WTC11 (cell line): ENCODE results near the gene LY9. TPM values are rescaled to one million over a fixed set of nuclear protein-coding genes. Genes with fewer than 3 reads are reported as not detected.

Experiments
- ATAC-seq: fragments of 200-7000 bp; cut with Tn5 transposase; 2 replicates; pipeline ENCODE4 v1.10.0; 2021; ENCODE audit warnings: mild to moderate bottlenecking, moderate library complexity
- CTCF ChIA-PET: fragments of 300-600 bp; sonication (Branson Sonifier 250); formaldehyde crosslinking; loops from one replicate; lab custom pipeline; 2021; ENCODE audit warnings: antibody characterized with exemption; lab: Charles Lee
- POLR2A ChIA-PET: fragments of 350-600 bp; sonication (Branson Sonifier 250); formaldehyde crosslinking; loops from one replicate; lab custom pipeline; 2021; ENCODE audit warnings: antibody characterized with exemption; lab: Charles Lee
- DNase-seq: peaks from one replicate; pipeline ENCODE4 v3.0.0; 2021; ENCODE audit warnings: low spot score
- H3K27ac Mint-ChIP-seq: 2 replicates; pipeline ENCODE4 v1.8.0; 2021; ENCODE audit warnings: mixed read lengths
- H3K27me3 Mint-ChIP-seq: 2 replicates; pipeline ENCODE4 v1.8.0; 2021; ENCODE audit warnings: low read depth, mild to moderate bottlenecking, moderate library complexity, mixed read lengths
- H3K36me3 Mint-ChIP-seq: 2 replicates; pipeline ENCODE4 v1.8.0; 2021; ENCODE audit warnings: mixed read lengths
- H3K4me1 Mint-ChIP-seq: 2 replicates; pipeline ENCODE4 v1.8.0; 2022; ENCODE audit warnings: mixed read lengths
- H3K4me3 Mint-ChIP-seq: 2 replicates; pipeline ENCODE4 v1.8.0; 2021; ENCODE audit warnings: mild to moderate bottlenecking, moderate library complexity, mixed read lengths
- H3K9me3 Mint-ChIP-seq: 2 replicates; pipeline ENCODE4 v1.8.0; 2021; ENCODE audit warnings: mixed read lengths
- AFF4 ChIP-seq: sonication (generic); formaldehyde crosslinking; IDR thresholded peaks from 2 replicates; pipeline ENCODE4 v1.8.1; 2023; ENCODE audit warnings: mild to moderate bottlenecking, missing genetic modification reagents, borderline replicate concordance
- ATF2 ChIP-seq: sonication (generic); formaldehyde crosslinking; IDR thresholded peaks from 2 replicates; pipeline ENCODE4 v1.8.1; 2022; ENCODE audit warnings: low read depth, missing genetic modification reagents, borderline replicate concordance
- CTCF ChIP-seq: fragments of 200-600 bp; IDR thresholded peaks from 2 replicates; pipeline ENCODE4 v1.8.0; 2022; ENCODE audit warnings: antibody characterized with exemption
- PREB ChIP-seq: sonication (generic); formaldehyde crosslinking; IDR thresholded peaks from 2 replicates; pipeline ENCODE4 v1.8.1; 2022; ENCODE audit warnings: mild to moderate bottlenecking, missing genetic modification reagents, moderate library complexity, borderline replicate concordance
- SMAD4 ChIP-seq: sonication (generic); formaldehyde crosslinking; IDR thresholded peaks from 2 replicates; pipeline ENCODE4 v1.8.0; 2022; ENCODE audit warnings: mild to moderate bottlenecking, missing genetic modification reagents
- ZMAT4 ChIP-seq: fragments of 250-450 bp; sonication (Bioruptor Pico); IDR thresholded peaks from 2 replicates; pipeline ENCODE4 v1.9.0; 2021; ENCODE audit warnings: mild to moderate bottlenecking
- ZNF219 ChIP-seq: sonication (generic); formaldehyde crosslinking; IDR thresholded peaks from 2 replicates; pipeline ENCODE4 v1.8.0; 2023; ENCODE audit warnings: missing genetic modification reagents, mild to moderate bottlenecking, borderline replicate concordance
- ZNF232 ChIP-seq: sonication (generic); formaldehyde crosslinking; IDR thresholded peaks from 2 replicates; pipeline ENCODE4 v1.8.0; 2022; ENCODE audit warnings: mild to moderate bottlenecking, missing genetic modification reagents
- ZNF263 ChIP-seq: sonication (generic); formaldehyde crosslinking; IDR thresholded peaks from 2 replicates; pipeline ENCODE4 v1.8.1; 2022; ENCODE audit warnings: low read depth, mild to moderate bottlenecking, moderate library complexity, missing genetic modification reagents
- ZNF396 ChIP-seq: fragments of 250-450 bp; sonication (Bioruptor Pico); IDR thresholded peaks from 2 replicates; pipeline ENCODE4 v1.8.0; 2021; ENCODE audit warnings: mild to moderate bottlenecking, moderate library complexity, borderline replicate concordance
- ZNF416 ChIP-seq: fragments of 250-450 bp; sonication (Bioruptor Pico); IDR thresholded peaks from 2 replicates; pipeline ENCODE4 v1.9.0; 2021; ENCODE audit warnings: mild to moderate bottlenecking, inconsistent platforms
- ZNF423 ChIP-seq: fragments of 250-450 bp; sonication (Bioruptor Pico); IDR thresholded peaks from 2 replicates; pipeline ENCODE4 v2.1.2; 2022; ENCODE audit warnings: mild to moderate bottlenecking, moderate library complexity
- total RNA-seq: library from RNA; stranded (reverse); gene quantifications from 3 replicates; pipeline ENCODE4 v1.2.3, GENCODE V29; 2021
- TF ChIP-seq, protein P1 (sequence below): sonication (generic); formaldehyde crosslinking; IDR thresholded peaks from 2 replicates; pipeline ENCODE4 v1.8.0; 2022; ENCODE audit warnings: missing genetic modification reagents
- TF ChIP-seq, protein P2 (sequence below): sonication (generic); formaldehyde crosslinking; IDR thresholded peaks from 2 replicates; pipeline ENCODE4 v1.8.1; 2023; ENCODE audit warnings: mild to moderate bottlenecking, missing genetic modification reagents, moderate library complexity
- TF ChIP-seq, protein P3 (sequence below): sonication (generic); formaldehyde crosslinking; IDR thresholded peaks from 2 replicates; pipeline ENCODE4 v1.8.1; 2023; ENCODE audit warnings: mild to moderate bottlenecking, missing genetic modification reagents

Gene LY9
- total RNA-seq, 1 experiment from 2014 or later = not detected

GRCh38 chr1:160780398-160780755 is 15.6 kb upstream of the LY9 start:
- TF ChIP-seq ATF2 (CRISPR knock-in tag) = no peak
- no peak for TF ChIP-seq AFF4 (CRISPR knock-in tag)
- TF ChIP-seq ZNF232 = no peak
- TF ChIP-seq ZNF423 = no peak
- TF ChIP-seq, protein P1, sequence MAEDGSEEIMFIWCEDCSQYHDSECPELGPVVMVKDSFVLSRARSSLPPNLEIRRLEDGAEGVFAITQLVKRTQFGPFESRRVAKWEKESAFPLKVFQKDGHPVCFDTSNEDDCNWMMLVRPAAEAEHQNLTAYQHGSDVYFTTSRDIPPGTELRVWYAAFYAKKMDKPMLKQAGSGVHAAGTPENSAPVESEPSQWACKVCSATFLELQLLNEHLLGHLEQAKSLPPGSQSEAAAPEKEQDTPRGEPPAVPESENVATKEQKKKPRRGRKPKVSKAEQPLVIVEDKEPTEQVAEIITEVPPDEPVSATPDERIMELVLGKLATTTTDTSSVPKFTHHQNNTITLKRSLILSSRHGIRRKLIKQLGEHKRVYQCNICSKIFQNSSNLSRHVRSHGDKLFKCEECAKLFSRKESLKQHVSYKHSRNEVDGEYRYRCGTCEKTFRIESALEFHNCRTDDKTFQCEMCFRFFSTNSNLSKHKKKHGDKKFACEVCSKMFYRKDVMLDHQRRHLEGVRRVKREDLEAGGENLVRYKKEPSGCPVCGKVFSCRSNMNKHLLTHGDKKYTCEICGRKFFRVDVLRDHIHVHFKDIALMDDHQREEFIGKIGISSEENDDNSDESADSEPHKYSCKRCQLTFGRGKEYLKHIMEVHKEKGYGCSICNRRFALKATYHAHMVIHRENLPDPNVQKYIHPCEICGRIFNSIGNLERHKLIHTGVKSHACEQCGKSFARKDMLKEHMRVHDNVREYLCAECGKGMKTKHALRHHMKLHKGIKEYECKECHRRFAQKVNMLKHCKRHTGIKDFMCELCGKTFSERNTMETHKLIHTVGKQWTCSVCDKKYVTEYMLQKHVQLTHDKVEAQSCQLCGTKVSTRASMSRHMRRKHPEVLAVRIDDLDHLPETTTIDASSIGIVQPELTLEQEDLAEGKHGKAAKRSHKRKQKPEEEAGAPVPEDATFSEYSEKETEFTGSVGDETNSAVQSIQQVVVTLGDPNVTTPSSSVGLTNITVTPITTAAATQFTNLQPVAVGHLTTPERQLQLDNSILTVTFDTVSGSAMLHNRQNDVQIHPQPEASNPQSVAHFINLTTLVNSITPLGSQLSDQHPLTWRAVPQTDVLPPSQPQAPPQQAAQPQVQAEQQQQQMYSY (CRISPR knock-in tag) = no peak
- TF ChIP-seq, protein P2, sequence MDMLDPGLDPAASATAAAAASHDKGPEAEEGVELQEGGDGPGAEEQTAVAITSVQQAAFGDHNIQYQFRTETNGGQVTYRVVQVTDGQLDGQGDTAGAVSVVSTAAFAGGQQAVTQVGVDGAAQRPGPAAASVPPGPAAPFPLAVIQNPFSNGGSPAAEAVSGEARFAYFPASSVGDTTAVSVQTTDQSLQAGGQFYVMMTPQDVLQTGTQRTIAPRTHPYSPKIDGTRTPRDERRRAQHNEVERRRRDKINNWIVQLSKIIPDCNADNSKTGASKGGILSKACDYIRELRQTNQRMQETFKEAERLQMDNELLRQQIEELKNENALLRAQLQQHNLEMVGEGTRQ (CRISPR knock-in tag) = no peak
- TF ChIP-seq, protein P3, sequence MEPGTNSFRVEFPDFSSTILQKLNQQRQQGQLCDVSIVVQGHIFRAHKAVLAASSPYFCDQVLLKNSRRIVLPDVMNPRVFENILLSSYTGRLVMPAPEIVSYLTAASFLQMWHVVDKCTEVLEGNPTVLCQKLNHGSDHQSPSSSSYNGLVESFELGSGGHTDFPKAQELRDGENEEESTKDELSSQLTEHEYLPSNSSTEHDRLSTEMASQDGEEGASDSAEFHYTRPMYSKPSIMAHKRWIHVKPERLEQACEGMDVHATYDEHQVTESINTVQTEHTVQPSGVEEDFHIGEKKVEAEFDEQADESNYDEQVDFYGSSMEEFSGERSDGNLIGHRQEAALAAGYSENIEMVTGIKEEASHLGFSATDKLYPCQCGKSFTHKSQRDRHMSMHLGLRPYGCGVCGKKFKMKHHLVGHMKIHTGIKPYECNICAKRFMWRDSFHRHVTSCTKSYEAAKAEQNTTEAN = no peak
- no peak for TF ChIP-seq ZNF219 (CRISPR knock-in tag)
- ChIA-PET CTCF (interaction anchor here (0.5 to 5.3 kb wide), 36 partner anchors 10 to 425 kb away, joined by 3 to 85 read pairs (median 5); partner anchors contain the start of genes CD244, ITLN1, ITLN2 and LY9), POLR2A (no interaction called here)
- Mint-ChIP-seq H3K4me1 (peaks cover 13% of the 10 kb centered on the region), H3K36me3 (peaks cover 11% of the 10 kb centered on the region), H3K27ac (no peak overlapping the region), H3K9me3 (peaks cover 22% of the 10 kb centered on the region), H3K27me3 (peaks cover 4% of the 10 kb centered on the region; the same call in 1 of the 2 replicates), H3K4me3 (no peak overlapping the region)
- ATAC-seq = no peak
- no peak for DNase-seq

DNA sequence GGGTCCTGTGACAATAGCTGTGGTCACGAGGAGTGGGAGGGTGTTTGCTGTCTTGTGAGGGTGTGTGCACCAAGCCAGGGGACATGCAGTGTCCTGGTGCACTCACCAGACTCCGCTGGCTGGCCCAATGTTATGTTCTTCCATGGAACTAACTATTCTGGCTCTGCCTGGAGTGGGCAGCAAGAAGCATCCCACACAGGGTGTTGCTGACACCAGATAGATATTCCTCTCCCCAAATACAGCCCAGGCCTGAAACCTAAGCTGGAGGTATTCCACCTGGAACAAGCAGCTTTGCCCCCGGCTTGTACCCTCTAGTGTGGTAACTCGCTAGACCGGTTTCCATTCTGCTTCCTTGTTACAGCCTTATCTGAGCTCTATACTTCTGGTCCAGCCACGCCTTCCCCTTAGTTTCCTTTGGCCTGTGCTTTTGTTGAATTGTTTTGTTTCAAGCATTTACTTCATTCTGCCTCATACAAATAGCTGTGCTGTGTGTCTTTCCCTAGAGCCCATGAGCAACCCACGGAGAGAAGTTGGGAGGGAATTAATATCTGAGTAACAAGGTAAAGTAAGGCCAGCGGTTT is 14.7 kb upstream of the LY9 start:
- Mint-ChIP-seq H3K4me3 (no peak overlapping the region), H3K27me3 (peaks cover 4% of the 10 kb centered on the region; the same call in 1 of the 2 replicates), H3K36me3 (peaks cover 11% of the 10 kb centered on the region), H3K9me3 (peaks cover 22% of the 10 kb centered on the region), H3K4me1 (peaks cover 13% of the 10 kb centered on the region), H3K27ac (no peak overlapping the region)
- POLR2A ChIA-PET = no interaction called here
- DNase-seq = no peak
- TF ChIP-seq ZNF396 (CRISPR knock-in tag) (no peak), PREB (CRISPR knock-in tag) (no peak), CTCF (no peak), ZNF423 (no peak), ZNF263 (no peak), ZNF416 (no peak), SMAD4 (CRISPR knock-in tag) (no peak), ZMAT4 (CRISPR knock-in tag) (no peak)
- ATAC-seq = no peak
- CTCF ChIA-PET = interaction anchor here (1.1 to 5.3 kb wide), 6 partner anchors 9 to 82 kb away, joined by 3 to 85 read pairs (median 13); partner anchors contain the start of gene CD244
